Transverse colon (tissue), 4 donors: ENCODE results near the gene ZNF148. TPM values are rescaled to one million over a fixed set of nuclear protein-coding genes. Genes with fewer than 3 reads are reported as not detected.

ENCODE experiments used
- DNase-seq: peaks from one replicate; pipeline ENCODE4 v3.0.0-alpha.2; 2019
- H3K27ac ChIP-seq, 4 donors: fragments of 200-600 bp; sonication (generic); 2 replicates each; pipeline ENCODE4 v1.5.1; 2016 to 2018; ENCODE audit warnings: inconsistent platforms in 4 of 4
- H3K27me3 ChIP-seq: fragments of 200-600 bp; sonication (generic); 2 replicates; pipeline ENCODE4 v1.5.1; 2017; ENCODE audit warnings: inconsistent platforms
- H3K36me3 ChIP-seq, 4 donors: fragments of 200-600 bp; sonication (generic); 2 replicates each; pipeline ENCODE4 v1.5.1; 2017 to 2019; ENCODE audit warnings: inconsistent platforms in 4 of 4
- H3K4me1 ChIP-seq, 4 donors: fragments of 200-600 bp; sonication (generic); 2 replicates each; pipeline ENCODE4 v1.5.1; 2017 to 2020; ENCODE audit warnings: inconsistent platforms in 4 of 4
- H3K4me3 ChIP-seq, 4 donors: fragments of 200-600 bp; sonication (generic); 1 replicate in 1 of 4; 2 replicates in 3 of 4; pipeline versions ENCODE4 v1.5.1 to v1.6.1; 2017 to 2019; ENCODE audit warnings: inconsistent platforms in 4 of 4
- H3K9me3 ChIP-seq, 2 donors: fragments of 200-600 bp; sonication (generic); 2 replicates each; pipeline ENCODE4 v1.5.1; 2017 to 2019; ENCODE audit warnings: inconsistent platforms in 2 of 2
- CTCF ChIP-seq, 5 experiments: fragments of 200-600 bp in 3 of 5; fragments of 450-650 bp in 2 of 5; sonication (generic) in 3 of 5; IDR thresholded peaks; 1 replicate in 2 of 5; 2 replicates in 3 of 5; pipeline ENCODE4 v1.5.1; 2016 to 2017; ENCODE audit warnings: antibody characterized with exemption in 5 of 5, inconsistent platforms in 3 of 5, mild to moderate bottlenecking in 2 of 5, moderate library complexity in 1 of 5
- EP300 ChIP-seq: sonication (generic); formaldehyde crosslinking; IDR thresholded peaks from one replicate; pipeline ENCODE4 v1.6.1; 2017; ENCODE audit warnings: antibody characterized with exemption, low read depth
- POLR2A ChIP-seq: fragments of 450-650 bp; IDR thresholded peaks from one replicate; pipeline ENCODE4 v1.6.1; 2016; ENCODE audit warnings: antibody characterized with exemption, mild to moderate bottlenecking, moderate library complexity
- POLR2AphosphoS5 ChIP-seq, 3 donors: sonication (generic); formaldehyde crosslinking; IDR thresholded peaks; one replicate each; pipeline ENCODE4 v1.6.1; 2016; ENCODE audit warnings: antibody characterized with exemption in 3 of 3
- WGBS, 2 donors: methylation state at CpG; one replicate each; pipeline ENCODE4 v1.1.5; 2018; ENCODE audit warnings: low coverage in 1 of 2; 5-methylcytosine and 5-hydroxymethylcytosine counted together
- in situ Hi-C, 4 donors: fragments of 200-750 bp; cut with MboI; loops; one replicate each; pipeline versions ENCODE4 v1.15.0 to v1.15.1; 2017; ENCODE audit warnings: low sequenced_read_pairs in 3 of 4, low pct_ligation_motif_present in 1 of 4, low pct_unique_long_range_greater_than_20kb in 1 of 4
- intact Hi-C: fragments of 100-400 bp; cut with DNase I; formaldehyde crosslinking; loops from one replicate; pipeline ENCODE4 v1.15.1; 2023; ENCODE audit warnings: low total_unique reads
- total RNA-seq, 4 donors: library from RNA; depleted of rRNA; stranded (reverse); fragments of >200 nt; gene quantifications; one replicate each; pipeline ENCODE4 v1.1.0, GENCODE V29; 2016

The ZNF148 gene
- total RNA-seq, 4 donors from 2014 or later, result 23.6 to 30.3 (median 27.6) TPM

GRCh38 chr3:125382298-125382697 is 7.2 kb upstream of the ZNF148 start:
- in situ Hi-C loops, result no loop called here
- H3K27ac ChIP-seq, result no peak overlapping the region

GRCh38 chr3:125381743-125382142 is 6.6 kb upstream of the ZNF148 start:
- no peak overlapping the region for H3K4me3 ChIP-seq
- 6 to 51% methylated on average over 2 to 5 of the region's 5 CpGs for WGBS, 2 donors
- H3K9me3 ChIP-seq, result no peaks in the 10 kb centered on the region
- H3K27ac ChIP-seq, result no peak overlapping the region
- in situ Hi-C loops, result no loop called here
- H3K27me3 ChIP-seq, result no peaks in the 10 kb centered on the region
- DNase-seq, result no peak
- H3K36me3 ChIP-seq, result no peaks in the 10 kb centered on the region
- TF ChIP-seq CTCF (IDR thresholded peaks at IDR 0.05) (no peak), POLR2AphosphoS5 (IDR thresholded peaks at IDR 0.05) (no peak), EP300 (no peak)
- no peaks in the 10 kb centered on the region for H3K4me1 ChIP-seq
- intact Hi-C loops, result no loop called here

More at GRCh38 chr3:125382298-125382697, 7.2 kb upstream of the ZNF148 start:
- Histone ChIP-seq H3K4me3 (no peak overlapping the region), H3K27me3 (no peaks in the 10 kb centered on the region), H3K9me3 (no peaks in the 10 kb centered on the region), H3K36me3 (no peaks in the 10 kb centered on the region), H3K4me1 (no peaks in the 10 kb centered on the region)
- no peak for TF ChIP-seq EP300
- TF ChIP-seq POLR2AphosphoS5 (IDR thresholded peaks at IDR 0.05), result no peak
- TF ChIP-seq POLR2A, result no peak
- TF ChIP-seq CTCF (IDR thresholded peaks at IDR 0.05), result no peak
- 67 to 83% methylated on average over 1 of the region's 1 CpG for WGBS, 2 donors
- DNase-seq, result no peak
- intact Hi-C loops, result no loop called here

- Histone ChIP-seq H3K9me3 (no peaks in the 10 kb centered on the region), H3K36me3 (no peaks in the 10 kb centered on the region), H3K4me1 (peaks cover 0 to under 1% (median 0%) of the 10 kb centered on the region in 4 donors), H3K4me3 (no peak overlapping the region), H3K27me3 (no peaks in the 10 kb centered on the region), H3K27ac (no peak overlapping the region)
- TF ChIP-seq POLR2AphosphoS5 (IDR thresholded peaks at IDR 0.05) (no peak), POLR2A (no peak), EP300 (no peak), CTCF (IDR thresholded peaks at IDR 0.05) (no peak)
- no peak for DNase-seq
- 71 to 83% methylated on average over 2 of the region's 2 CpGs for WGBS, 2 donors
- intact Hi-C loops, result no loop called here
- in situ Hi-C loops, result no loop called here
Measured at GRCh38 chr3:125381314-125381713, 6.2 kb upstream of the ZNF148 start.

GRCh38 chr3:125379483-125379882 is 4.4 kb upstream of the ZNF148 start:
- 96 to 100% methylated on average over 2 of the region's 2 CpGs for WGBS, 2 donors
- TF ChIP-seq POLR2A, result no peak
- TF ChIP-seq POLR2AphosphoS5 (IDR thresholded peaks at IDR 0.05), result no peak
- TF ChIP-seq EP300, result no peak
- no peak for TF ChIP-seq CTCF (IDR thresholded peaks at IDR 0.05)
- Histone ChIP-seq H3K4me3 (no peak overlapping the region), H3K4me1 (peaks cover 0 to 8% (median 6%) of the 10 kb centered on the region in 4 donors), H3K36me3 (no peaks in the 10 kb centered on the region), H3K27me3 (no peaks in the 10 kb centered on the region), H3K9me3 (no peaks in the 10 kb centered on the region), H3K27ac (no peak overlapping the region)
- in situ Hi-C loops (no loop called here), intact Hi-C loops (loop anchor here (10.0 kb wide), 1 partner anchor 385 kb away; no protein-coding TSS in a partner anchor)
- no peak for DNase-seq
